ENCODE data around the gene RSRC1.
"Not testable (repeated sequence)": the region's sequence is repeated elsewhere in the genome, so short reads cannot be mapped to it uniquely, and the experiment has no call there.

RSRC1 gene

DNA sequence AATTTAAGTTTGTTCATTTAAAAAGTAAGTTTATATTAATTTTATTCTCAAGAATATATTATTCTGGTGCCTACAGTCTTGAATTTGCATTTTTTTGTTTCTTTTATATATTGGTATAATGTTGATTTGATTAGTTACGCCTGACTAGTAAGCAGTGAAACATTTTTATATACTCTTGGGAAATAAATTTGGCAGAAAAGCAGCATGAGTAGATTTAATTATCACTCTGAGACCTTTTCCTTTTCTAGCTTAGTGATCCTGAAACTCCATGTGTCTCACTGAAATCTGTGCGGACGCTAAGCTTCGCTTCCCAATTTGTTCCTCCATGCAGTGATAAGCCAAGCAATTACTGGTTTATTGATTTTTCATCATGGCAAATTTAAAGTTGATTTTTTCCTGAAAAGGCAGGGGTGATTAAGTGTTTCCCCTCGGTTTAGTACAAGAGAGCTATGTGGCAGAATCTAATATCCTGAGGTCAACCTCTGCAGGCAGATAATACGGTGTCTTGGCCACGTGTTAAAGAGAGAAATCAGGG is 373.9 kb downstream of the RSRC1 start:
- DNase-seq = no peak

GRCh38 chr3:158486200-158486599 is 376.3 kb downstream of the RSRC1 start:
- no peak for DNase-seq

DNA sequence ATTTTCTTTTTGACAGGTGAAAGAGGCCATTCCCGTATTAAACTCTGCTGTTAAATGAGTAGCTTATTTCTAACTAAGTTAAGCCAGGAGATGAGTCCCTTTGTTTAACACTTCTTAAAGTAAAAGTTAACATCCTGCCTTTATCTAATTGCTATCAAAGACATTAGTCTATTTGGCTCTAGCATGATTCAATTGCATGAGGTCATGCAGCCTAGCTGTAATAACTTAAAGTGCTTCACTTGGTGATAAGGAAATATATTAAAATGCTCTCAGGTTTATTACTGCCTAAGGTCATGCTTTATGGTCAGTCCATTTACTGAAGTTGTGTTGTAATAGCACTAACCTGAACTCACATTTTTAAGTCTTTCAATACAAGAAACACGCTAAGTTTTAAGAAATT is 378.8 kb downstream of the RSRC1 start:
- DNase-seq = no peak

DNA sequence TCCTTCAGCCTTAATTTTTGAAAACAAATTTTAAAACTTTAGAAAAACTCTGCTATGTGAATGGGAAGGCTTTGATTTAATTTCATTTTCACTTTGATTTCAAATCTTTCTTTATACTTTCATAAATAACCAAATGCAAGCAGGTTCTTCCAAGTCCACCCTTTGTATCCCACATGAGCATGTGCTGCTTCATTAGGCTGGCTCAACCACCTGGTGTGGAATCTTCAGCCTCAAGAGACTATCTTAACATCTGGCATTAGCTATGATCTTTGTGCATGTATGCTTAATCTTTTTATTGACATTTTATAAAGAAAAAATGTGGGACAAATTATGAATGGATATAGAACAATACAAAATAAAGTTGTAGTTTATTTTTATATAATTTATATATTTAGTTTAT is 379.3 kb downstream of the RSRC1 start:
- DNase-seq = no peak

GRCh38 chr3:158491968-158492367 is 382.1 kb downstream of the RSRC1 start:
- DNase-seq = no peak

- DNase-seq = no peak
These were observed 382.8 kb downstream of the RSRC1 start for GRCh38 chr3:158492685-158493084.

- DNase-seq = no peak
These were observed 384.0 kb downstream of the RSRC1 start for GRCh38 chr3:158493931-158494330.

DNA sequence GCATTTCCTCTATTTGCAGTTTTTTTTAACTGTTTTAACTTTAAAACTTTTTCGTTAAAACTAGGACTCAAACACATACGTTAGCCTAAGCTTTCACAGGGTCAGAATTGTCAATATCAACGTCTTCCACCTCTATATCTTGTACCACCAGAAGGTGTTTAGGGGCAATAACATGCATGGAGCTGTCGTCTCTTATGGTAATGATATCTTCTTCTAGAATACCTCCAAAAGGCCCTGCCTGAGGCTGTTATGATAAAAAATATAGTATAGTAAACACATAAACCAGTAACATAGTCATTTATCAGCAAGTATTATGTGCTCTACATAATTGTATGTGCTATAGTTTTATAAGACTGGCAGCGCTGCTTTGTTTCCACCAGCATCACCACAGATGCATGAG is 384.8 kb downstream of the RSRC1 start:
- DNase-seq = no peak

GRCh38 chr3:158495398-158495902 is 385.6 kb downstream of the RSRC1 start:
- DNase-seq = not testable (repeated sequence)

- no peak for DNase-seq
These were observed 395.2 kb downstream of the RSRC1 start for GRCh38 chr3:158505117-158505516.

DNA sequence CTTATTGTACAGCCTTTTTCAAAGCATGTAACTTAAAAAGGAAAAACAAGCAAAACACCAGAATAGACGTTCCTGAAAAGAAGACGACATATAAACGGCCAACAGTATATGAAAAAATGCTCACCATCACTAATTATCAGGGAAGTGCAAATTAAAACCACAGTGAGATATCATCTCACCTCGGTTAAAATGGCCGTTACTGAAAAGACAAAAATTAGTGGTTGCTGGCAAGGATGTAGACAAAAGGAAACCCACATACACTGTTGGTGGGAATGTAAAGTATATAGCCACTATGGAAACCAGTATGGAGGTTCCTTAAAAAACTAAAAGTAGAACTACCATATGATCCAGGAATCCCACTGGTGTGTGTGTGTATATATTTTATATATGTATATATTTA is 396.6 kb downstream of the RSRC1 start:
- no peak for DNase-seq

DNA sequence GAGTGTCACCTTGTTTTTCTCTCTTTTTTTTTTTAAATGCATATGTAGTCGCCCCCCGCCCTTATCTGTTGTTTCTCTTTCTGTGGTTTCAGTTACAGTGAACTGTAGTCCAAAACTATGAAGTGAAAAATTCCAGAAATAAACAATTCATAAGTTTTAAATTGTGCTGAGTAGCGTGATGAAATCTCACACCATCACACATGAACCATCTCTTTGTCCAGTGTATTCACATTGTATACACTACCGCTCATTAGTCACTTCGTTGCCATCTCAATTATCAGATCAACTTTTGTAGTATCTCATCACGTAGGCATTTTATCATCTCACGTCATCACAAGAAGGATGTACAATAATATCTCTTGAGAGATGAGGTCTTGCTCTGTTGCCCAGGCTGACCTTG is 398.6 kb downstream of the RSRC1 start:
- DNase-seq = no peak

- DNase-seq = no peak
These were observed 400.0 kb downstream of the RSRC1 start for GRCh38 chr3:158509891-158510290.

- not testable (repeated sequence) for DNase-seq
These were observed 406.8 kb downstream of the RSRC1 start for GRCh38 chr3:158516729-158517128.

- DNase-seq = peak; percentile 11
These were observed 409.9 kb downstream of the RSRC1 start for GRCh38 chr3:158519776-158520175.

DNA sequence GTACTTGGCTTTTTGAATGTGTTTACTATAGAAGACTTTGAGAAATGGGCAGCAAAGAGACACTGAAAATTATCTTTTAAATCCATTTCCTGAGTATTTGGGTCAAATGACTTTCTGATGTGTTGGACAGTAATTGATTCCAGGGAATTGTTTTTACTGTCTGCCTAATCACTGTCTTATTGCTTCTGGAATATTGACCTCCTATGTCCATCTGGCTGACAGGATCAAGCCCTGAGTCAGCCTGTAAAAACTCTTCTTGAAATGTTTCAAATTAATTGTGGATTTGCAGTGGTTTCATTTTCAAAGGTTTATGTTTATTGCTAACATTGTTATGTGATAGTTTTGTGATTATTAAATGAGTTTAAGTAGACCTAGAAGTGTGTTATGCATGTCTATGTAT is 410.5 kb downstream of the RSRC1 start:
- no peak for DNase-seq

- no peak for DNase-seq
These were observed 412.6 kb downstream of the RSRC1 start for GRCh38 chr3:158522221-158523136.

DNA sequence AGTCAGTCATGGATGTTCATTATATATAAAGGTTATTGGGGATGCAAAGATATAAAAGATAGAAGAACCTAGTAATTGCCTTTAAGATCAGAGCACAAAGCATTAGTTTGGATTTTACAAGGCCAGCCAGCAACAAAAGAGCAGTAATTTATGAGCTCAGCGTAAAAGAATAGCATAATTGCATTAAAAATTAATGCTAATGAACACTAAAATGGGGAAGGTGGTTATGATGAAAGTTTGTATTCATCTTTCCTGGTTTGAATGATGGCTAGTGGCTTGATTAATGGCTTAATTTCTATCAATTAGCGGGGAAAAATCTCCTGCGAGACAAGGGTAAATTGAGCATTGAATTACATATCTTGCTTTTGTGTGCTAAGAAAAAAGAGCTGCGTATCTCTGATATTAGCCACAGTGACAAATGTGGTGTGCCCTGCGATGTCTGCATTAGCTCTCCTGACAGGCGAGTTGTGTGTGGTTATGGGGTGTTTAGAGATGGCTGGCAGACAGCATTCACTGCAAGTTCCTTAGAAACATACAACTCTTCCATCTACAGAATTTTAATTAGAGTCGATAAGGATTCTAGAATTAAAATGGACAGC is 418.3 kb downstream of the RSRC1 start:
- no peak for DNase-seq

GRCh38 chr3:158531334-158531733 is 421.4 kb downstream of the RSRC1 start:
- no peak for DNase-seq

- peak; percentile 18 for DNase-seq
These were observed 422.3 kb downstream of the RSRC1 start for GRCh38 chr3:158532099-158532734.

GRCh38 chr3:158535918-158536317 is 426.0 kb downstream of the RSRC1 start:
- no peak for DNase-seq

GRCh38 chr3:158539414-158540014 is 429.6 kb downstream of the RSRC1 start:
- DNase-seq = peak; percentile 50

DNA sequence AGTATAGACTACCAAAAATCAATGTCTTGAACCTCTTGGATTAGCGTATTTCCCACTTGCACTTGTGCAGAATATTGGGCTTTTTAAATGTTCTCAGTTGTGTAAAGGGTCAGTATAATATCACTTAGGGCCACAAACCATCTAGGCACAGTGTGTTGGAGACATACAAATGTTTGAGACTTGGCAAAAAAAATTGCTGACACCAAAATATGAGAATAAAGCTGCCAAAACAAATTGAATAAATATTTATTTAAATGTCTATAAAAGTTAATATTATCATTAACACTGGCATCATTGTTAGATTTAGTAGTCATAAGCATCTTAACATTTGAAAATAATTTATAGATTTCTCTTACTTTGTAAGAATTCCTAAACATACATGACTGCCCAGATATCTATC is 430.2 kb downstream of the RSRC1 start:
- no peak for DNase-seq
